SK-N-SH (cell line): ENCODE measurements around the gene WFIKKN1. TPM values are rescaled to one million over a fixed set of nuclear protein-coding genes. Genes with fewer than 3 reads are reported as not detected.

Experiments used
- CTCF ChIA-PET: fragments of 300-600, 350-600 bp; formaldehyde crosslinking; extraction: SDS; loops from one replicate; lab custom pipeline; 2021; lab: Yijun Ruan, JAX
- POLR2A ChIA-PET: fragments of 350-600 bp; sonication (Branson Sonifier 250); formaldehyde crosslinking; extraction: SDS; loops from one replicate; lab custom pipeline; 2020; ENCODE audit warnings: antibody characterized with exemption, inconsistent platforms; lab: Yijun Ruan, JAX
- DNase-seq: peaks from one replicate; pipeline ENCODE4 v3.0.0; 2012
- H2AFZ ChIP-seq: fragments of 200-600 bp; sonication (generic); 2 replicates; pipeline ENCODE4 v1.8.1; 2016; ENCODE audit warnings: antibody characterized with exemption, mild to moderate bottlenecking, low read depth
- H3F3A ChIP-seq: fragments of 200-600 bp; sonication (generic); replicated peaks from 2 replicates; pipeline ENCODE3; 2016; ENCODE audit warnings: antibody characterized with exemption, mild to moderate bottlenecking; ENCODE audit not compliant: insufficient read depth
- H3K27ac ChIP-seq, 2 experiments: fragments of 200-500 bp in 1 of 2; fragments of 200-600 bp in 1 of 2; sonication (Bioruptor generic) in 1 of 2; sonication (generic), shearing (Covaris generic) in 1 of 2; 2 replicates each; pipeline versions ENCODE4 v1.5.1 to v1.6.1; 2014 to 2016; ENCODE audit warnings: low read depth in 2 of 2, inconsistent platforms in 1 of 2, low read length in 1 of 2, mild to moderate bottlenecking in 1 of 2, mixed read lengths in 1 of 2
- H3K27me3 ChIP-seq: fragments of 200-600 bp; sonication (generic), shearing (Covaris generic); 2 replicates; pipeline ENCODE4 v1.6.1; 2016; ENCODE audit warnings: mixed run types; ENCODE audit not compliant: insufficient read depth
- H3K36me3 ChIP-seq, 2 experiments: fragments of 200-500 bp in 1 of 2; fragments of 200-600 bp in 1 of 2; sonication (Bioruptor generic) in 1 of 2; sonication (generic) in 1 of 2; replicated peaks in 1 of 2; 2 replicates each; pipeline versions ENCODE3 to v1.5.1; 2014 to 2016; ENCODE audit warnings: low read length in 1 of 2, mild to moderate bottlenecking in 1 of 2; ENCODE audit not compliant: insufficient read depth in 2 of 2, control insufficient read depth in 1 of 2
- H3K4me1 ChIP-seq, 2 experiments: fragments of 200-500 bp in 1 of 2; fragments of 200-600 bp in 1 of 2; sonication (Bioruptor generic) in 1 of 2; sonication (generic), shearing (Covaris generic) in 1 of 2; 2 replicates each; pipeline versions ENCODE4 v1.5.1 to v1.6.1; 2014 to 2016; ENCODE audit warnings: low read depth in 1 of 2, low read length in 1 of 2, mixed run types in 1 of 2; ENCODE audit not compliant: insufficient read depth in 2 of 2, control insufficient read depth in 1 of 2
- H3K4me2 ChIP-seq: fragments of 200-600 bp; sonication (generic), shearing (Covaris generic); 2 replicates; pipeline ENCODE4 v1.6.1; 2017; ENCODE audit warnings: mixed run types
- H3K4me3 ChIP-seq, 2 experiments: fragments of 200-500 bp in 1 of 2; fragments of 200-600 bp in 1 of 2; sonication (Bioruptor generic) in 1 of 2; sonication (generic), shearing (Covaris generic) in 1 of 2; 2 replicates each; pipeline versions ENCODE4 v1.5.1 to v1.8.1; 2014 to 2016; ENCODE audit warnings: low read depth in 2 of 2, inconsistent platforms in 1 of 2, low read length in 1 of 2, mild to moderate bottlenecking in 1 of 2, mixed read lengths in 1 of 2, moderate library complexity in 1 of 2
- H3K79me2 ChIP-seq: fragments of 200-600 bp; sonication (generic); 2 replicates; pipeline ENCODE4 v1.8.1; 2017; ENCODE audit warnings: mild to moderate bottlenecking; ENCODE audit not compliant: insufficient read depth
- H3K9ac ChIP-seq: fragments of 200-600 bp; sonication (generic); 2 replicates; pipeline ENCODE4 v1.6.1; 2017; ENCODE audit warnings: mixed run types
- H3K9me2 ChIP-seq: fragments of 200-600 bp; sonication (generic); 2 replicates; pipeline ENCODE4 v1.6.1; 2017; ENCODE audit warnings: mixed run types
- H3K9me3 ChIP-seq: fragments of 200-600 bp; sonication (generic); 2 replicates; pipeline ENCODE4 v1.6.1; 2017; ENCODE audit warnings: mixed run types, mild to moderate bottlenecking, moderate library complexity
- H4K20me1 ChIP-seq: fragments of 200-600 bp; sonication (generic); 2 replicates; pipeline ENCODE4 v1.6.1; 2017; ENCODE audit warnings: mild to moderate bottlenecking, mixed run types; ENCODE audit not compliant: insufficient read depth
- CHD2 ChIP-seq: fragments of 150-350 bp; IDR thresholded peaks from 2 replicates; pipeline ENCODE4 v1.6.1; 2018; ENCODE audit warnings: low read length; ENCODE audit not compliant: partially characterized antibody
- FOSL2 ChIP-seq: IDR thresholded peaks from 2 replicates; pipeline ENCODE4 v1.4.0; 2012; ENCODE audit warnings: low read depth, mild to moderate bottlenecking, moderate library complexity, borderline replicate concordance
- FOXJ3 ChIP-seq: sonication (generic); formaldehyde crosslinking; IDR thresholded peaks from 2 replicates; pipeline ENCODE4 v1.5.1; 2020; ENCODE audit warnings: mild to moderate bottlenecking, missing genetic modification reagents
- FOXM1 ChIP-seq: IDR thresholded peaks from 2 replicates; pipeline ENCODE4 v1.4.0; 2012; ENCODE audit warnings: low read depth, mild to moderate bottlenecking
- GABPA ChIP-seq: IDR thresholded peaks from 2 replicates; pipeline ENCODE4 v1.4.0; 2012; ENCODE audit warnings: low read depth, mild to moderate bottlenecking
- MAX ChIP-seq: IDR thresholded peaks from 2 replicates; pipeline ENCODE4 v1.4.0; 2012; ENCODE audit warnings: low read depth
- PBX3 ChIP-seq: IDR thresholded peaks from 2 replicates; pipeline ENCODE4; 2012
- RFX5 ChIP-seq: IDR thresholded peaks from 2 replicates; pipeline ENCODE4 v1.6.1; 2012; ENCODE audit warnings: mild to moderate bottlenecking, improper control_type of control experiment, low read length
- SMC3 ChIP-seq: IDR thresholded peaks from 2 replicates; pipeline ENCODE4 v1.6.1; 2012; ENCODE audit warnings: low read depth, low read length, improper control_type of control experiment
- TCF12 ChIP-seq: IDR thresholded peaks from 2 replicates; pipeline ENCODE4 v1.4.0; 2012
- USF2 ChIP-seq: fragments of 150-350 bp; IDR thresholded peaks from 2 replicates; pipeline ENCODE4 v1.6.1; 2017; ENCODE audit warnings: antibody characterized with exemption, low read length, low read depth, borderline replicate concordance
- ZBTB33 ChIP-seq: IDR thresholded peaks from 2 replicates; pipeline ENCODE4 v1.4.0; 2012; ENCODE audit warnings: low read depth, borderline replicate concordance
- WGBS: methylation state at CpG from one replicate; pipeline ENCODE4 v1.1.6; 2017; ENCODE audit warnings: low lambda C conversion rate; 5-methylcytosine and 5-hydroxymethylcytosine counted together
- polyA plus RNA-seq, 3 experiments: library from polyadenylated mRNA; depleted of rRNA; stranded (reverse); fragments of >200 nt; gene quantifications; 2 replicates each; pipeline ENCODE4 v1.2.3, GENCODE V29; 2012

WFIKKN1 gene
- polyA plus RNA-seq, 1 of the 3 experiments (the other 2 are of a cell fraction) = 0.16 TPM

- CTCF ChIA-PET = interaction anchor here (2.0 to 6.7 kb wide), 3 partner anchors 8 to 11 kb away, joined by 7 to 92 read pairs (median 8); partner anchors contain the start of genes RHOT2 and WDR90
- no peak overlapping the region for H2AFZ ChIP-seq
- H3K27me3 ChIP-seq = no peaks in the 10 kb centered on the region
- H3K36me3 ChIP-seq = peaks cover 0 to 55% of the 10 kb centered on the region in 2 experiments
- no peak overlapping the region for H3K27ac ChIP-seq
- no peak overlapping the region for H3K4me2 ChIP-seq
- H4K20me1 ChIP-seq = no peaks in the 10 kb centered on the region
- H3K4me3 ChIP-seq = no peak overlapping the region
- H3K9ac ChIP-seq = no peak overlapping the region
- no peaks in the 10 kb centered on the region for H3K9me2 ChIP-seq
- DNase-seq = no peak
- 100% methylated on average over 2 of the region's 22 CpGs for WGBS
- POLR2A ChIA-PET = no interaction called here
- no peaks in the 10 kb centered on the region for H3K79me2 ChIP-seq
- H3K9me3 ChIP-seq = no peaks in the 10 kb centered on the region
- TF ChIP-seq CHD2 (no peak), MAX (no peak), GABPA (no peak), FOSL2 (no peak), USF2 (no peak), ZBTB33 (no peak), TCF12 (no peak), PBX3 (no peak), FOXJ3 (CRISPR knock-in tag) (no peak), FOXM1 (no peak), SMC3 (no peak), RFX5 (no peak)
- TF ChIP-seq, all 33 proteins: peak for 0
- Histone ChIP-seq H3F3A (no peaks in the 10 kb centered on the region), H3K4me1 (peaks cover 3 to 32% of the 10 kb centered on the region in 2 experiments; a peak in 3 of 4 replicates)
Measured at GRCh38 chr16:657487-657886, 26.7 kb downstream of the WFIKKN1 start.
